SK-N-SH (cell line): ENCODE data around the gene CNTFR. TPM values are rescaled to one million over a fixed set of nuclear protein-coding genes. Genes with fewer than 3 reads are reported as not detected.
A peak's percentile ranks its signal among the peaks of the same experiment; 100 is the strongest.

Source experiments
- CTCF ChIA-PET: fragments of 300-600, 350-600 bp; formaldehyde crosslinking; extraction: SDS; loops from one replicate; lab custom pipeline; 2021; lab: Yijun Ruan, JAX
- POLR2A ChIA-PET: fragments of 350-600 bp; sonication (Branson Sonifier 250); formaldehyde crosslinking; extraction: SDS; loops from one replicate; lab custom pipeline; 2020; ENCODE audit warnings: antibody characterized with exemption, inconsistent platforms; lab: Yijun Ruan, JAX
- DNase-seq: peaks from one replicate; pipeline ENCODE4 v3.0.0; 2012
- H2AFZ ChIP-seq: fragments of 200-600 bp; sonication (generic); 2 replicates; pipeline ENCODE4 v1.8.1; 2016; ENCODE audit warnings: antibody characterized with exemption, mild to moderate bottlenecking, low read depth
- H3F3A ChIP-seq: fragments of 200-600 bp; sonication (generic); replicated peaks from 2 replicates; pipeline ENCODE3; 2016; ENCODE audit warnings: antibody characterized with exemption, mild to moderate bottlenecking; ENCODE audit not compliant: insufficient read depth
- H3K27ac ChIP-seq, 2 experiments: fragments of 200-500 bp in 1 of 2; fragments of 200-600 bp in 1 of 2; sonication (Bioruptor generic) in 1 of 2; sonication (generic), shearing (Covaris generic) in 1 of 2; 2 replicates each; pipeline versions ENCODE4 v1.5.1 to v1.6.1; 2014 to 2016; ENCODE audit warnings: low read depth in 2 of 2, inconsistent platforms in 1 of 2, low read length in 1 of 2, mild to moderate bottlenecking in 1 of 2, mixed read lengths in 1 of 2
- H3K27me3 ChIP-seq: fragments of 200-600 bp; sonication (generic), shearing (Covaris generic); 2 replicates; pipeline ENCODE4 v1.6.1; 2016; ENCODE audit warnings: mixed run types; ENCODE audit not compliant: insufficient read depth
- H3K36me3 ChIP-seq, 2 experiments: fragments of 200-500 bp in 1 of 2; fragments of 200-600 bp in 1 of 2; sonication (Bioruptor generic) in 1 of 2; sonication (generic) in 1 of 2; replicated peaks in 1 of 2; 2 replicates each; pipeline versions ENCODE3 to v1.5.1; 2014 to 2016; ENCODE audit warnings: low read length in 1 of 2, mild to moderate bottlenecking in 1 of 2; ENCODE audit not compliant: insufficient read depth in 2 of 2, control insufficient read depth in 1 of 2
- H3K4me1 ChIP-seq, 2 experiments: fragments of 200-500 bp in 1 of 2; fragments of 200-600 bp in 1 of 2; sonication (Bioruptor generic) in 1 of 2; sonication (generic), shearing (Covaris generic) in 1 of 2; 2 replicates each; pipeline versions ENCODE4 v1.5.1 to v1.6.1; 2014 to 2016; ENCODE audit warnings: low read depth in 1 of 2, low read length in 1 of 2, mixed run types in 1 of 2; ENCODE audit not compliant: insufficient read depth in 2 of 2, control insufficient read depth in 1 of 2
- H3K4me2 ChIP-seq: fragments of 200-600 bp; sonication (generic), shearing (Covaris generic); 2 replicates; pipeline ENCODE4 v1.6.1; 2017; ENCODE audit warnings: mixed run types
- H3K4me3 ChIP-seq, 2 experiments: fragments of 200-500 bp in 1 of 2; fragments of 200-600 bp in 1 of 2; sonication (Bioruptor generic) in 1 of 2; sonication (generic), shearing (Covaris generic) in 1 of 2; 2 replicates each; pipeline versions ENCODE4 v1.5.1 to v1.8.1; 2014 to 2016; ENCODE audit warnings: low read depth in 2 of 2, inconsistent platforms in 1 of 2, low read length in 1 of 2, mild to moderate bottlenecking in 1 of 2, mixed read lengths in 1 of 2, moderate library complexity in 1 of 2
- H3K79me2 ChIP-seq: fragments of 200-600 bp; sonication (generic); 2 replicates; pipeline ENCODE4 v1.8.1; 2017; ENCODE audit warnings: mild to moderate bottlenecking; ENCODE audit not compliant: insufficient read depth
- H3K9ac ChIP-seq: fragments of 200-600 bp; sonication (generic); 2 replicates; pipeline ENCODE4 v1.6.1; 2017; ENCODE audit warnings: mixed run types
- H3K9me2 ChIP-seq: fragments of 200-600 bp; sonication (generic); 2 replicates; pipeline ENCODE4 v1.6.1; 2017; ENCODE audit warnings: mixed run types
- H3K9me3 ChIP-seq: fragments of 200-600 bp; sonication (generic); 2 replicates; pipeline ENCODE4 v1.6.1; 2017; ENCODE audit warnings: mixed run types, mild to moderate bottlenecking, moderate library complexity
- H4K20me1 ChIP-seq: fragments of 200-600 bp; sonication (generic); 2 replicates; pipeline ENCODE4 v1.6.1; 2017; ENCODE audit warnings: mild to moderate bottlenecking, mixed run types; ENCODE audit not compliant: insufficient read depth
- CHD2 ChIP-seq: fragments of 150-350 bp; IDR thresholded peaks from 2 replicates; pipeline ENCODE4 v1.6.1; 2018; ENCODE audit warnings: low read length; ENCODE audit not compliant: partially characterized antibody
- EZH2phosphoT487 ChIP-seq: fragments of 200-600 bp; sonication (generic); IDR thresholded peaks from 2 replicates; pipeline ENCODE4 v1.6.1; 2017; ENCODE audit warnings: low read depth, mixed run types, mild to moderate bottlenecking, antibody characterized with exemption, moderate library complexity, borderline replicate concordance
- GABPA ChIP-seq: IDR thresholded peaks from 2 replicates; pipeline ENCODE4 v1.4.0; 2012; ENCODE audit warnings: low read depth, mild to moderate bottlenecking
- GATA2 ChIP-seq: sonication (generic); formaldehyde crosslinking; IDR thresholded peaks from 2 replicates; pipeline ENCODE4 v1.5.0; 2020; ENCODE audit warnings: mild to moderate bottlenecking, missing genetic modification reagents
- JUND ChIP-seq: IDR thresholded peaks from 2 replicates; pipeline ENCODE4 v1.4.0; 2012
- MEF2A ChIP-seq: IDR thresholded peaks from 2 replicates; pipeline ENCODE4 v1.4.0; 2012; ENCODE audit warnings: low read depth, borderline replicate concordance
- MXI1 ChIP-seq: IDR thresholded peaks from 2 replicates; pipeline ENCODE4 v1.6.1; 2012; ENCODE audit warnings: mild to moderate bottlenecking, low read depth, low read length, improper control_type of control experiment
- NFIC ChIP-seq: IDR thresholded peaks from 2 replicates; pipeline ENCODE4 v1.4.0; 2012; ENCODE audit warnings: borderline replicate concordance
- NRF1 ChIP-seq: IDR thresholded peaks from 2 replicates; pipeline ENCODE4 v1.6.1; 2012; ENCODE audit warnings: low read depth, mild to moderate bottlenecking, low read length
- RFX5 ChIP-seq: IDR thresholded peaks from 2 replicates; pipeline ENCODE4 v1.6.1; 2012; ENCODE audit warnings: mild to moderate bottlenecking, improper control_type of control experiment, low read length
- SIN3A ChIP-seq: IDR thresholded peaks from 2 replicates; pipeline ENCODE4 v1.6.1; 2012; ENCODE audit warnings: low read depth, mild to moderate bottlenecking, low read length, moderate library complexity, borderline replicate concordance
- TCF12 ChIP-seq: IDR thresholded peaks from 2 replicates; pipeline ENCODE4 v1.4.0; 2012
- YY1 ChIP-seq: IDR thresholded peaks from 2 replicates; pipeline ENCODE4 v1.4.0; 2012; ENCODE audit warnings: low read depth, mild to moderate bottlenecking
- WGBS: methylation state at CpG from one replicate; pipeline ENCODE4 v1.1.6; 2017; ENCODE audit warnings: low lambda C conversion rate; 5-methylcytosine and 5-hydroxymethylcytosine counted together
- polyA plus RNA-seq, 3 experiments: library from polyadenylated mRNA; depleted of rRNA; stranded (reverse); fragments of >200 nt; gene quantifications; 2 replicates each; pipeline ENCODE4 v1.2.3, GENCODE V29; 2012
- TF ChIP-seq, protein P1 (sequence below): fragments of 150-350 bp; IDR thresholded peaks from 2 replicates; pipeline ENCODE4 v1.6.1; 2017; ENCODE audit warnings: antibody characterized with exemption, low read length, low read depth, borderline replicate concordance
- TF ChIP-seq, protein P2 (sequence below): IDR thresholded peaks from 2 replicates; pipeline ENCODE4 v1.4.0; 2012; ENCODE audit warnings: low read depth, borderline replicate concordance
- TF ChIP-seq, protein P3 (sequence below): IDR thresholded peaks from 2 replicates; pipeline ENCODE4; 2012

The CNTFR gene
- polyA plus RNA-seq, 1 of the 3 experiments (the other 2 are of a cell fraction), result 1.8 TPM

DNA sequence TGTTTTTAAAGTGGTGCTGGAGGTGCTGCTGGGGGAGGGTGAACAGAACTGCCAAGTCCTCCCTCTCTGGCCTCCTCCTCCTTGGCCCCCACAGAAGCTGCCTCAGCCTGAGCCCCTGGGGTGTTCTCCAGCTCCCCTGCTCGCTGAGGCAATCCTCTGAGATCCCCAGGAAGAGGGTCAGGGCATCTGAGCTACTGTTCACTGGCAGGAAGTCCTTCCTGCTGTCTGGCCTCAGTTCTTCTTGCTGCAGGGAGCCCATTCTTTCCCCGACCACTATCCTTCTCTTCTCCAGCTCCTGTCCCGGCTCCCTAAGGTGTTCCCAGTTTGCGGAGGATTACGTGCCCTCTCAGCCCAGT is 9.7 kb downstream of the CNTFR start:
- POLR2A ChIA-PET, result interaction anchor here (0.7 to 2.3 kb wide), 4 partner anchors 8 to 24 kb away, joined by 3 to 10 read pairs (median 6); no protein-coding TSS in a partner anchor
- TF ChIP-seq NFIC (no peak), TCF12 (no peak), EZH2phosphoT487 (no peak), NRF1 (no peak), MXI1 (no peak), JUND (no peak), CHD2 (no peak), RFX5 (no peak), YY1 (no peak), MEF2A (no peak), GABPA (no peak), GATA2 (no peak), SIN3A (no peak)
- TF ChIP-seq, protein P1, sequence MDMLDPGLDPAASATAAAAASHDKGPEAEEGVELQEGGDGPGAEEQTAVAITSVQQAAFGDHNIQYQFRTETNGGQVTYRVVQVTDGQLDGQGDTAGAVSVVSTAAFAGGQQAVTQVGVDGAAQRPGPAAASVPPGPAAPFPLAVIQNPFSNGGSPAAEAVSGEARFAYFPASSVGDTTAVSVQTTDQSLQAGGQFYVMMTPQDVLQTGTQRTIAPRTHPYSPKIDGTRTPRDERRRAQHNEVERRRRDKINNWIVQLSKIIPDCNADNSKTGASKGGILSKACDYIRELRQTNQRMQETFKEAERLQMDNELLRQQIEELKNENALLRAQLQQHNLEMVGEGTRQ, result no peak
- TF ChIP-seq, protein P2, sequence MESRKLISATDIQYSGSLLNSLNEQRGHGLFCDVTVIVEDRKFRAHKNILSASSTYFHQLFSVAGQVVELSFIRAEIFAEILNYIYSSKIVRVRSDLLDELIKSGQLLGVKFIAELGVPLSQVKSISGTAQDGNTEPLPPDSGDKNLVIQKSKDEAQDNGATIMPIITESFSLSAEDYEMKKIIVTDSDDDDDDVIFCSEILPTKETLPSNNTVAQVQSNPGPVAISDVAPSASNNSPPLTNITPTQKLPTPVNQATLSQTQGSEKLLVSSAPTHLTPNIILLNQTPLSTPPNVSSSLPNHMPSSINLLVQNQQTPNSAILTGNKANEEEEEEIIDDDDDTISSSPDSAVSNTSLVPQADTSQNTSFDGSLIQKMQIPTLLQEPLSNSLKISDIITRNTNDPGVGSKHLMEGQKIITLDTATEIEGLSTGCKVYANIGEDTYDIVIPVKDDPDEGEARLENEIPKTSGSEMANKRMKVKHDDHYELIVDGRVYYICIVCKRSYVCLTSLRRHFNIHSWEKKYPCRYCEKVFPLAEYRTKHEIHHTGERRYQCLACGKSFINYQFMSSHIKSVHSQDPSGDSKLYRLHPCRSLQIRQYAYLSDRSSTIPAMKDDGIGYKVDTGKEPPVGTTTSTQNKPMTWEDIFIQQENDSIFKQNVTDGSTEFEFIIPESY, result no peak
- TF ChIP-seq, protein P3, sequence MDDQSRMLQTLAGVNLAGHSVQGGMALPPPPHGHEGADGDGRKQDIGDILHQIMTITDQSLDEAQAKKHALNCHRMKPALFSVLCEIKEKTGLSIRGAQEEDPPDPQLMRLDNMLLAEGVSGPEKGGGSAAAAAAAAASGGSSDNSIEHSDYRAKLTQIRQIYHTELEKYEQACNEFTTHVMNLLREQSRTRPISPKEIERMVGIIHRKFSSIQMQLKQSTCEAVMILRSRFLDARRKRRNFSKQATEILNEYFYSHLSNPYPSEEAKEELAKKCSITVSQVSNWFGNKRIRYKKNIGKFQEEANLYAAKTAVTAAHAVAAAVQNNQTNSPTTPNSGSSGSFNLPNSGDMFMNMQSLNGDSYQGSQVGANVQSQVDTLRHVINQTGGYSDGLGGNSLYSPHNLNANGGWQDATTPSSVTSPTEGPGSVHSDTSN, result no peak
- Histone ChIP-seq H3K9me2 (no peaks in the 10 kb centered on the region), H3K4me1 (peaks cover 0 to 86% of the 10 kb centered on the region in 2 experiments; a peak in 2 of 4 replicates), H3K9ac (no peak overlapping the region), H2AFZ (no peak overlapping the region), H3K4me3 (no peak overlapping the region), H3K4me2 (no peak overlapping the region), H3K9me3 (no peaks in the 10 kb centered on the region), H4K20me1 (no peaks in the 10 kb centered on the region), H3K27ac (peak overlapping the region in 1 of 2 experiments; percentile 91; a peak in 2 of 4 replicates), H3F3A (no peaks in the 10 kb centered on the region), H3K36me3 (no peaks in the 10 kb centered on the region), H3K27me3 (peaks cover 33% of the 10 kb centered on the region), H3K79me2 (no peaks in the 10 kb centered on the region)
- DNase-seq, result no peak
- CTCF ChIA-PET, result interaction anchor here (0.6 to 12.0 kb wide), 12 partner anchors 8 to 117 kb away, joined by 3 to 129 read pairs (median 5); partner anchors contain the start of gene CNTFR
- WGBS, result 88% methylated on average over 5 of the region's 5 CpGs
